HCT116 (cell line): Measurements from ENCODE around the gene DOK6. TPM values are rescaled to one million over a fixed set of nuclear protein-coding genes. Genes with fewer than 3 reads are reported as not detected.

Experiments
- ATAC-seq: fragments of 200-7000 bp; cut with Tn5 transposase; 2 replicates; pipeline ENCODE4 v1.9.1; 2020; ENCODE audit warnings: mild to moderate bottlenecking, moderate library complexity
- BruUV-seq: library from RNA; stranded (reverse); fragments of 400-500 nt; replicated peaks from 2 replicates; lab custom pipeline; 2021; lab: Mats Ljungman, UMichigan
- CTCF ChIA-PET: fragments of 300-600 bp; sonication (Branson Sonifier 250); formaldehyde crosslinking; loops from one replicate; lab custom pipeline; 2021; ENCODE audit warnings: antibody characterized with exemption; lab: Charles Lee
- POLR2A ChIA-PET: fragments of 300-600, 350-600 bp; sonication (Branson Sonifier 250); formaldehyde crosslinking; loops from one replicate; lab custom pipeline; 2021; ENCODE audit warnings: antibody characterized with exemption; lab: Charles Lee
- RAD21 ChIA-PET, 2 experiments: fragments of 300-600 bp; sonication (Branson Sonifier 250); formaldehyde crosslinking; loops; one replicate each; lab custom pipeline; 2023; ENCODE audit warnings: low total read pairs in 2 of 2; ENCODE audit not compliant: uncharacterized antibody in 2 of 2, unreplicated experiment in 2 of 2, low non-redundant PET in 1 of 2; lab: Charles Lee
- DNase-seq: peaks from one replicate; pipeline ENCODE4 v3.0.0-alpha.2; 2010; ENCODE audit warnings: low read depth, low spot score
- H2AFZ ChIP-seq: fragments of 200-600 bp; shearing (Covaris generic), sonication (generic); 2 replicates; pipeline ENCODE4 v1.6.1; 2017; ENCODE audit warnings: low read depth, mixed run types, mixed read lengths, antibody characterized with exemption, low read length; ENCODE audit not compliant: poor library complexity, severe bottlenecking
- H3K27ac ChIP-seq: 2 replicates; pipeline ENCODE4 v1.5.1; 2012; ENCODE audit warnings: low read depth, low read length
- H3K27me3 ChIP-seq: fragments of 200-600 bp; sonication (generic); 2 replicates; pipeline ENCODE4 v1.6.1; 2016; ENCODE audit warnings: mixed run types, low read length, mixed read lengths; ENCODE audit not compliant: insufficient read depth
- H3K36me3 ChIP-seq, 2 experiments: fragments of 200-500 bp in 1 of 2; fragments of 200-600 bp in 1 of 2; sonication (Bioruptor generic) in 1 of 2; sonication (generic) in 1 of 2; 2 replicates each; pipeline versions ENCODE4 v1.5.1 to v1.6.1; 2014 to 2016; ENCODE audit warnings: low read length in 2 of 2, inconsistent platforms in 1 of 2, mixed read lengths in 1 of 2, mixed run types in 1 of 2; ENCODE audit not compliant: insufficient read depth in 2 of 2, control insufficient read depth in 1 of 2
- H3K4me1 ChIP-seq, 2 experiments: fragments of 200-600 bp in 1 of 2; sonication (generic) in 1 of 2; 2 replicates each; pipeline versions ENCODE4 v1.5.1 to v1.6.1; 2012 to 2017; ENCODE audit warnings: low read length in 2 of 2, inconsistent platforms in 1 of 2, mild to moderate bottlenecking in 1 of 2, mixed read lengths in 1 of 2, mixed run types in 1 of 2, moderate library complexity in 1 of 2; ENCODE audit not compliant: insufficient read depth in 2 of 2, control insufficient read depth in 1 of 2
- H3K4me2 ChIP-seq: fragments of 200-600 bp; sonication (generic); 2 replicates; pipeline ENCODE4 v1.6.1; 2017; ENCODE audit warnings: mixed run types, low read length, mixed read lengths
- H3K4me3 ChIP-seq, 2 experiments: fragments of 200-600 bp in 1 of 2; sonication (generic) in 1 of 2; replicated peaks in 1 of 2; 2 replicates each; pipeline ENCODE4 v1.5.1; 2011 to 2016; ENCODE audit warnings: low read length in 2 of 2, control low read depth in 1 of 2, low read depth in 1 of 2, mild to moderate bottlenecking in 1 of 2, mixed read lengths in 1 of 2, mixed run types in 1 of 2
- H3K79me2 ChIP-seq: fragments of 200-600 bp; sonication (generic); 2 replicates; pipeline ENCODE4 v1.6.1; 2017; ENCODE audit warnings: mild to moderate bottlenecking, mixed run types, low read length, moderate library complexity, mixed read lengths; ENCODE audit not compliant: insufficient read depth
- H3K9ac ChIP-seq: fragments of 200-600 bp; sonication (generic); 2 replicates; pipeline ENCODE4 v1.6.1; 2016; ENCODE audit warnings: low read length, mixed read lengths
- H3K9me2 ChIP-seq: fragments of 200-600 bp; sonication (generic), shearing (Covaris generic); 2 replicates; pipeline ENCODE4 v1.6.1; 2017; ENCODE audit warnings: mixed run types, mild to moderate bottlenecking, moderate library complexity; ENCODE audit not compliant: insufficient read depth
- H3K9me3 ChIP-seq, 2 experiments: fragments of 200-500 bp in 1 of 2; fragments of 200-600 bp in 1 of 2; sonication (Bioruptor generic) in 1 of 2; sonication (generic) in 1 of 2; 2 replicates each; pipeline ENCODE4 v1.6.1; 2014 to 2017; ENCODE audit warnings: low read length in 2 of 2, mixed read lengths in 2 of 2, inconsistent platforms in 1 of 2, low read depth in 1 of 2, mild to moderate bottlenecking in 1 of 2, mixed run types in 1 of 2, moderate library complexity in 1 of 2; ENCODE audit not compliant: control insufficient read depth in 1 of 2, insufficient read depth in 1 of 2
- H4K20me1 ChIP-seq: fragments of 200-600 bp; sonication (generic), shearing (Covaris generic); 2 replicates; pipeline ENCODE4 v1.6.1; 2017; ENCODE audit warnings: mixed run types, mild to moderate bottlenecking, moderate library complexity; ENCODE audit not compliant: insufficient read depth
- CBX3 ChIP-seq: IDR thresholded peaks from 2 replicates; pipeline ENCODE4 v1.6.1; 2012; ENCODE audit warnings: low read depth
- CTCF ChIP-seq, 3 experiments: fragments of 200-600 bp in 1 of 3; sonication (generic) in 1 of 3; IDR thresholded peaks in 2 of 3; conservative IDR thresholded peaks in 1 of 3; 2 replicates each; pipeline ENCODE4 v1.5.1; 2012 to 2017; ENCODE audit warnings: low read depth in 2 of 3, low read length in 2 of 3, antibody characterized with exemption in 1 of 3, borderline replicate concordance in 1 of 3, control low read depth in 1 of 3, mild to moderate bottlenecking in 1 of 3, mixed read lengths in 1 of 3, mixed run types in 1 of 3, moderate library complexity in 1 of 3; ENCODE audit not compliant: insufficient read depth in 1 of 3
- EGR1 ChIP-seq: IDR thresholded peaks from 2 replicates; pipeline ENCODE4 v1.6.1; 2012; ENCODE audit warnings: low read depth
- JUND ChIP-seq: IDR thresholded peaks from 2 replicates; pipeline ENCODE4 v1.6.1; 2012
- SRF ChIP-seq: IDR thresholded peaks from 2 replicates; pipeline ENCODE4 v1.6.1; 2012; ENCODE audit warnings: low read depth
- TCF7L2 ChIP-seq: IDR thresholded peaks from 2 replicates; pipeline ENCODE4 v1.7.0; 2011; ENCODE audit warnings: borderline replicate concordance, inconsistent platforms; ENCODE audit not compliant: insufficient read depth, insufficient read length; ENCODE audit errors: extremely low read depth
- YY1 ChIP-seq: IDR thresholded peaks from 2 replicates; pipeline ENCODE4 v1.6.1; 2011; ENCODE audit warnings: low read length, low read depth, moderate library complexity, mild to moderate bottlenecking; ENCODE audit not compliant: insufficient replicate concordance; ENCODE audit errors: extremely low read depth
- ZFX ChIP-seq: fragments of 450-650 bp; IDR thresholded peaks from 2 replicates; pipeline ENCODE4 v1.6.1; 2017
- ZNF274 ChIP-seq: fragments of 200-500 bp; sonication (Bioruptor generic); IDR thresholded peaks from 2 replicates; pipeline ENCODE4 v1.6.1; 2014; ENCODE audit warnings: mild to moderate bottlenecking, low read depth, low read length, inconsistent platforms
- intact Hi-C: fragments of 100-400 bp; cut with micrococcal nuclease; formaldehyde crosslinking; loops from 2 replicates; pipeline ENCODE4 v1.10.0; 2022
- total RNA-seq: library from RNA; stranded (reverse); gene quantifications from one replicate; pipeline ENCODE4 v1.2.1, GENCODE V29; 2021; ENCODE audit not compliant: unreplicated experiment
- TF ChIP-seq, protein P1 (sequence below): IDR thresholded peaks from 2 replicates; pipeline ENCODE4 v1.6.1; 2011; ENCODE audit warnings: mild to moderate bottlenecking, low read length, moderate library complexity; ENCODE audit not compliant: insufficient replicate concordance; ENCODE audit errors: extremely low read depth

The DOK6 gene
- total RNA-seq, 1 experiment from 2014 or later: not detected

DNA sequence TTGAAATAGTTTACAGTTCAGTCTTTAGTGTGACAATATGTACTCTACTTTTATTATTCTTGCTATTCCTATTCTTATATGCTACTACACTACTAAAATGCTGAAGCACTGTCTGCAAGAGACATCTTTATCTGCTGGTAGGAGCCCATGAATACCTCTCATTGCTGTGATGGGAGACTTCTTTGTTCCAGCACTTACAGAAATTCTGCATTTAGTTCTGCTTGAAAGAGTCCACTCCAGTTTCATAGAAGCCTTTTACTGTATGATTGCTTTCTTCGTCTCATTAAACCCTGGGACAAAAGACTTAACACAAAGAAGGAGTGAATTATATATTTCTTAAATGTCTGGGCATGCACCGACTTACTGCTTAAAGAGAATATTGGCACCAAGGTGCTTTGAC lies 274.3 kb downstream of the DOK6 start:
- no peak overlapping the region for H3K4me3 ChIP-seq
- H2AFZ ChIP-seq: no peak overlapping the region
- H3K9me3 ChIP-seq: no peaks in the 10 kb centered on the region
- H4K20me1 ChIP-seq: no peaks in the 10 kb centered on the region
- TF ChIP-seq CBX3: no peak
- no peak for TF ChIP-seq YY1
- no peak for TF ChIP-seq SRF
- no peak for TF ChIP-seq ZNF274
- TF ChIP-seq, protein P1, sequence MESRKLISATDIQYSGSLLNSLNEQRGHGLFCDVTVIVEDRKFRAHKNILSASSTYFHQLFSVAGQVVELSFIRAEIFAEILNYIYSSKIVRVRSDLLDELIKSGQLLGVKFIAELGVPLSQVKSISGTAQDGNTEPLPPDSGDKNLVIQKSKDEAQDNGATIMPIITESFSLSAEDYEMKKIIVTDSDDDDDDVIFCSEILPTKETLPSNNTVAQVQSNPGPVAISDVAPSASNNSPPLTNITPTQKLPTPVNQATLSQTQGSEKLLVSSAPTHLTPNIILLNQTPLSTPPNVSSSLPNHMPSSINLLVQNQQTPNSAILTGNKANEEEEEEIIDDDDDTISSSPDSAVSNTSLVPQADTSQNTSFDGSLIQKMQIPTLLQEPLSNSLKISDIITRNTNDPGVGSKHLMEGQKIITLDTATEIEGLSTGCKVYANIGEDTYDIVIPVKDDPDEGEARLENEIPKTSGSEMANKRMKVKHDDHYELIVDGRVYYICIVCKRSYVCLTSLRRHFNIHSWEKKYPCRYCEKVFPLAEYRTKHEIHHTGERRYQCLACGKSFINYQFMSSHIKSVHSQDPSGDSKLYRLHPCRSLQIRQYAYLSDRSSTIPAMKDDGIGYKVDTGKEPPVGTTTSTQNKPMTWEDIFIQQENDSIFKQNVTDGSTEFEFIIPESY: no peak
- no peak for TF ChIP-seq JUND
- TF ChIP-seq CTCF (IDR thresholded peaks at IDR 0.05 in 2 of 3, conservative IDR thresholded peaks at IDR 0.05 in 1 of 3; ENCODE audit: borderline replicate concordance in 1 of 3, insufficient read depth in 1 of 3, low read depth in 2 of 3, low read length in 2 of 3): no peak
- no peak for TF ChIP-seq ZFX
- no peak for TF ChIP-seq EGR1
- TF ChIP-seq TCF7L2: no peak
- ChIA-PET RAD21 (no interaction called here), POLR2A (no interaction called here), CTCF (no interaction called here)
- H3K4me2 ChIP-seq: no peak overlapping the region
- DNase-seq: no peak
- H3K27ac ChIP-seq: no peak overlapping the region
- no peaks in the 10 kb centered on the region for H3K4me1 ChIP-seq
- intact Hi-C loops: no loop called here
- no peaks in the 10 kb centered on the region for H3K36me3 ChIP-seq
- no TSS peak for BruUV-seq
- H3K27me3 ChIP-seq: no peaks in the 10 kb centered on the region
- H3K9ac ChIP-seq: no peak overlapping the region
- ATAC-seq: no peak
- H3K9me2 ChIP-seq: no peaks in the 10 kb centered on the region
- no peaks in the 10 kb centered on the region for H3K79me2 ChIP-seq
